Fibroblast of skin of abdomen (primary cell): Measurements from ENCODE around the gene ZNF839.

ENCODE experiments used
- DNase-seq: peaks from one replicate; pipeline ENCODE4 v3.0.0-alpha.2; 2013

Gene ZNF839

DNA sequence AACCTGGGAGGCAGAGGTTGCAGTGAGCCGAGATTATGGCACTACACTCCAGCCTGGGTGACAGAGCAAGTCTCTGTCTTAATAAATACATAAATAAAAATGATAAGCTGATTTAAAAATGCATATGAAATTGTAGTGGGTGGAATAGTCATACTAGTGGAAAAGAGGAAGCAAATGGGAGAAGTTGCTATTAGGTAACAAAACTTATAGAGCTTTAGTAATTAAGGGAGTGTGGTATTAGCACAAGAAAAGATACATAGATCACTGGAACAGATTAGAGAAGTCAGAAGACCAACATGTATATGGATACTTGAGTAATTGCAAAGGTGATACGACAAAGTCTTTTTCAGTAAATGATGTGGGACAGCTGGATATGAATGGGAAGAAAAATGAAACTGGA lies 69.7 kb downstream of the ZNF839 start:
- no peak for DNase-seq

- DNase-seq, result peak; percentile 9
Observed at GRCh38 chr14:102390064-102390855, 70.7 kb downstream of the ZNF839 start.
